A549 (cell line): ENCODE data around the gene SLBP. TPM values are rescaled to one million over a fixed set of nuclear protein-coding genes. Genes with fewer than 3 reads are reported as not detected.

Experiments used
- ATAC-seq, 2 experiments: fragments of 200-7000 bp in 1 of 2; fragments of >200 bp in 1 of 2; cut with Nextera tagmentation in 1 of 2; cut with Tn5 transposase in 1 of 2; 3 replicates each; pipeline versions ENCODE4 v1.8.0 to v1.9.1; 2018 to 2020; ENCODE audit warnings: mild to moderate bottlenecking in 1 of 2, moderate library complexity in 1 of 2
- CTCF ChIA-PET: fragments of 300-600 bp; sonication (Branson Sonifier 250); formaldehyde crosslinking; extraction: SDS; loops from one replicate; lab custom pipeline; 2021; ENCODE audit warnings: antibody characterized with exemption, inconsistent platforms; lab: Yijun Ruan, JAX
- POLR2A ChIA-PET: fragments of 350-600 bp; formaldehyde crosslinking; extraction: SDS; loops from one replicate; lab custom pipeline; 2021; ENCODE audit warnings: antibody characterized with exemption, inconsistent platforms; lab: Yijun Ruan, JAX
- DNase-seq, 2 experiments: peaks; one replicate each; pipeline versions ENCODE4 v3.0.0 to v3.0.0-alpha.2; 2011 to 2016; ENCODE audit warnings: low read depth in 1 of 2, low spot score in 1 of 2
- FAIRE-seq: peaks from 2 replicates; lab custom pipeline; 2011; peaks lifted over from hg19 to GRCh38; lab: Jason Lieb, UNC
- H3K27ac ChIP-seq, 2 experiments: fragments of >200 bp; sonication (Bioruptor Twin); formaldehyde crosslinking; 3 replicates each; pipeline ENCODE4 v1.5.1; 2016 to 2017
- H3K4me1 ChIP-seq: fragments of >200 bp; sonication (Bioruptor Twin); formaldehyde crosslinking; 3 replicates; pipeline ENCODE4 v1.6.1; 2016
- H3K4me2 ChIP-seq: fragments of >200 bp; sonication (Bioruptor Twin); formaldehyde crosslinking; 3 replicates; pipeline ENCODE4 v1.6.1; 2016
- H3K4me3 ChIP-seq: fragments of >200 bp; sonication (Bioruptor Twin); formaldehyde crosslinking; 3 replicates; pipeline ENCODE4 v1.5.1; 2016
- H3K9me3 ChIP-seq: fragments of >200 bp; sonication (Bioruptor Twin); formaldehyde crosslinking; 3 replicates; pipeline ENCODE4 v1.6.1; 2016
- CHD2 ChIP-seq: fragments of 150-350 bp; IDR thresholded peaks from 2 replicates; pipeline ENCODE4 v1.6.1; 2014; ENCODE audit warnings: low read length; ENCODE audit not compliant: partially characterized antibody
- EHMT2 ChIP-seq: fragments of 200-600 bp; sonication (generic); IDR thresholded peaks from 2 replicates; pipeline ENCODE4 v1.6.1; 2016; ENCODE audit warnings: antibody characterized with exemption, low read depth, mild to moderate bottlenecking, moderate library complexity
- FOSL2 ChIP-seq, 2 experiments: fragments of 450-650 bp in 1 of 2; fragments of >200 bp in 1 of 2; sonication (Bioruptor Twin) in 1 of 2; formaldehyde crosslinking; IDR thresholded peaks; 2 replicates each; pipeline versions ENCODE4 v1.5.0 to v1.6.1; 2016 to 2020; ENCODE audit warnings: mild to moderate bottlenecking in 1 of 2, moderate library complexity in 1 of 2
- FOXS1 ChIP-seq: fragments of 250-450 bp; sonication (Bioruptor Pico); IDR thresholded peaks from 2 replicates; pipeline ENCODE4 v1.5.0; 2020; ENCODE audit warnings: mild to moderate bottlenecking, moderate library complexity
- HMGXB4 ChIP-seq: fragments of 250-450 bp; sonication (Bioruptor Pico); IDR thresholded peaks from 2 replicates; pipeline ENCODE4 v1.5.0; 2021; ENCODE audit warnings: mild to moderate bottlenecking, moderate library complexity, borderline replicate concordance
- HOXB5 ChIP-seq: fragments of 250-450 bp; sonication (Bioruptor Pico); IDR thresholded peaks from 2 replicates; pipeline ENCODE4 v1.5.0; 2020; ENCODE audit warnings: mild to moderate bottlenecking, moderate library complexity
- JUNB ChIP-seq: fragments of >200 bp; sonication (Bioruptor Twin); formaldehyde crosslinking; IDR thresholded peaks from 2 replicates; pipeline ENCODE4 v1.6.1; 2016
- KDM5A ChIP-seq: fragments of 200-600 bp; sonication (generic); IDR thresholded peaks from 2 replicates; pipeline ENCODE4 v1.6.1; 2016; ENCODE audit warnings: antibody characterized with exemption, mild to moderate bottlenecking
- MAX ChIP-seq: IDR thresholded peaks from 2 replicates; pipeline ENCODE4 v1.6.1; 2012
- RAD21 ChIP-seq, 2 experiments: fragments of >200 bp in 1 of 2; sonication (Bioruptor Twin) in 1 of 2; formaldehyde crosslinking in 1 of 2; IDR thresholded peaks in 1 of 2; conservative IDR thresholded peaks in 1 of 2; 2 replicates in 1 of 2; 3 replicates in 1 of 2; pipeline ENCODE4 v1.6.1; 2012 to 2018; ENCODE audit warnings: inconsistent platforms in 1 of 2
- RARB ChIP-seq: fragments of 250-450 bp; sonication (Bioruptor Pico); IDR thresholded peaks from 2 replicates; pipeline ENCODE4 v1.8.0; 2021; ENCODE audit warnings: mild to moderate bottlenecking, moderate library complexity
- RCOR1 ChIP-seq: fragments of 150-350 bp; IDR thresholded peaks from 2 replicates; pipeline ENCODE4 v1.6.1; 2014; ENCODE audit warnings: antibody characterized with exemption, low read length, low read depth
- RNF2 ChIP-seq: fragments of 200-600 bp; sonication (generic); IDR thresholded peaks from 2 replicates; pipeline ENCODE4 v1.6.1; 2016; ENCODE audit warnings: low read depth, mild to moderate bottlenecking, antibody characterized with exemption, moderate library complexity, borderline replicate concordance
- SMC3 ChIP-seq: fragments of >200 bp; sonication (Bioruptor Twin); formaldehyde crosslinking; IDR thresholded peaks from 3 replicates; pipeline ENCODE4 v1.6.1; 2018; ENCODE audit warnings: inconsistent platforms
- SREBF2 ChIP-seq: fragments of 450-650 bp; IDR thresholded peaks from 2 replicates; pipeline ENCODE4 v1.6.1; 2014; ENCODE audit warnings: mild to moderate bottlenecking, moderate library complexity
- WGBS: methylation state at CpG from one replicate; pipeline ENCODE4 v1.1.6; 2017; ENCODE audit errors: missing lambda C conversion rate; 5-methylcytosine and 5-hydroxymethylcytosine counted together
- polyA plus RNA-seq, 4 experiments: library from polyadenylated mRNA; depleted of rRNA in 3 of 4; stranded (reverse); fragments of >200 nt; fragmentation: RNase III in 1 of 4; extraction: RNeasy Plus Mini Kit Qiagen cat#74134 plus additional on column Dnase treatment in 1 of 4; gene quantifications; 2 replicates in 3 of 4; 3 replicates in 1 of 4; pipeline ENCODE4 v1.2.3, GENCODE V29; 2011 to 2017
- TF ChIP-seq, protein P1 (sequence below): IDR thresholded peaks from 2 replicates; pipeline ENCODE4 v1.6.1; 2012
- TF ChIP-seq, protein P2 (sequence below): fragments of >200 bp; sonication (Bioruptor Twin); formaldehyde crosslinking; IDR thresholded peaks from 2 replicates; pipeline ENCODE4 v1.6.1; 2016

SLBP gene
- polyA plus RNA-seq, 2 of the 4 experiments (the other 2 are of a cell fraction) = 80.5 to 89.9 TPM

- H3K9me3 ChIP-seq = no peaks in the 10 kb centered on the region
- no peak for FAIRE-seq
- 60% methylated on average over 3 of the region's 13 CpGs for WGBS
- CTCF ChIA-PET = interaction anchor here (1.0 to 4.3 kb wide), 9 partner anchors 12 to 151 kb away, joined by 3 to 23 read pairs (median 3); partner anchors contain the start of gene FGFR3
- H3K4me1 ChIP-seq = peaks cover 22% of the 10 kb centered on the region
- H3K4me3 ChIP-seq = no peak overlapping the region
- POLR2A ChIA-PET = no interaction called here
- H3K4me2 ChIP-seq = no peak overlapping the region; the same call in 2 of the 3 replicates
- ATAC-seq = peak in 1 of 2 experiments; percentile 37; a peak in 3 of 6 replicates
- DNase-seq = no peak
- H3K27ac ChIP-seq = peak overlapping the region in 1 of 2 experiments; percentile 76; a peak in 3 of 6 replicates
- no peak for TF ChIP-seq KDM5A
- TF ChIP-seq RAD21 (conservative IDR thresholded peaks at IDR 0.05 in 1 of 2, IDR thresholded peaks at IDR 0.05 in 1 of 2) = 0 out of 5 replicates have a peak, but pooled peaks of 1 of the 2 experiments have one; percentile 12
Measured at GRCh38 chr4:1759818-1760223, 47.7 kb upstream of the SLBP start.

- WGBS = 92% methylated on average over 9 of the region's 19 CpGs
- FAIRE-seq = no peak
- ATAC-seq = peak in 1 of 2 experiments; percentile 1; a peak in 2 of 6 replicates
- Histone ChIP-seq H3K9me3 (no peaks in the 10 kb centered on the region), H3K4me1 (peaks cover 21% of the 10 kb centered on the region), H3K4me2 (no peak overlapping the region), H3K4me3 (no peak overlapping the region), H3K27ac (peak overlapping the region in 1 of 2 experiments; percentile 76; a peak in 3 of 6 replicates)
- no peak for DNase-seq
- TF ChIP-seq, protein P1, sequence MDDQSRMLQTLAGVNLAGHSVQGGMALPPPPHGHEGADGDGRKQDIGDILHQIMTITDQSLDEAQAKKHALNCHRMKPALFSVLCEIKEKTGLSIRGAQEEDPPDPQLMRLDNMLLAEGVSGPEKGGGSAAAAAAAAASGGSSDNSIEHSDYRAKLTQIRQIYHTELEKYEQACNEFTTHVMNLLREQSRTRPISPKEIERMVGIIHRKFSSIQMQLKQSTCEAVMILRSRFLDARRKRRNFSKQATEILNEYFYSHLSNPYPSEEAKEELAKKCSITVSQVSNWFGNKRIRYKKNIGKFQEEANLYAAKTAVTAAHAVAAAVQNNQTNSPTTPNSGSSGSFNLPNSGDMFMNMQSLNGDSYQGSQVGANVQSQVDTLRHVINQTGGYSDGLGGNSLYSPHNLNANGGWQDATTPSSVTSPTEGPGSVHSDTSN = no peak
- TF ChIP-seq RNF2 (no peak), HOXB5 (no peak), HMGXB4 (CRISPR knock-in tag) (no peak), CHD2 (no peak), MAX (no peak), SMC3 (no peak), JUNB (no peak), RARB (CRISPR knock-in tag) (no peak), FOSL2 (IDR thresholded peaks at IDR 0.05) (no peak), FOSL2 (CRISPR knock-in tag; IDR thresholded peaks at IDR 0.05) (no peak), EHMT2 (no peak), SREBF2 (no peak), FOXS1 (CRISPR knock-in tag) (no peak), RCOR1 (no peak)
- TF ChIP-seq, protein P2, sequence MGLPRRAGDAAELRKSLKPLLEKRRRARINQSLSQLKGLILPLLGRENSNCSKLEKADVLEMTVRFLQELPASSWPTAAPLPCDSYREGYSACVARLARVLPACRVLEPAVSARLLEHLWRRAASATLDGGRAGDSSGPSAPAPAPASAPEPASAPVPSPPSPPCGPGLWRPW = no peak
- ChIA-PET POLR2A (no interaction called here), CTCF (interaction anchor here (1.0 to 4.3 kb wide), 7 partner anchors 11 to 151 kb away, joined by 3 to 23 read pairs (median 4); partner anchors contain the start of gene FGFR3)
Measured at GRCh38 chr4:1759170-1759817, 47.2 kb upstream of the SLBP start.
